ENCODE results near the gene PDAP1. TPM values are rescaled to one million over a fixed set of nuclear protein-coding genes. Genes with fewer than 3 reads are reported as not detected.
A peak's percentile ranks its signal among the peaks of the same experiment; 100 is the strongest.

PDAP1 gene
- total and polyA plus RNA-seq, 2 of the 13 experiments (the other 11 are each of a cell fraction or from before 2014, with no cell fraction given): 13.0 to 100 TPM

DNA sequence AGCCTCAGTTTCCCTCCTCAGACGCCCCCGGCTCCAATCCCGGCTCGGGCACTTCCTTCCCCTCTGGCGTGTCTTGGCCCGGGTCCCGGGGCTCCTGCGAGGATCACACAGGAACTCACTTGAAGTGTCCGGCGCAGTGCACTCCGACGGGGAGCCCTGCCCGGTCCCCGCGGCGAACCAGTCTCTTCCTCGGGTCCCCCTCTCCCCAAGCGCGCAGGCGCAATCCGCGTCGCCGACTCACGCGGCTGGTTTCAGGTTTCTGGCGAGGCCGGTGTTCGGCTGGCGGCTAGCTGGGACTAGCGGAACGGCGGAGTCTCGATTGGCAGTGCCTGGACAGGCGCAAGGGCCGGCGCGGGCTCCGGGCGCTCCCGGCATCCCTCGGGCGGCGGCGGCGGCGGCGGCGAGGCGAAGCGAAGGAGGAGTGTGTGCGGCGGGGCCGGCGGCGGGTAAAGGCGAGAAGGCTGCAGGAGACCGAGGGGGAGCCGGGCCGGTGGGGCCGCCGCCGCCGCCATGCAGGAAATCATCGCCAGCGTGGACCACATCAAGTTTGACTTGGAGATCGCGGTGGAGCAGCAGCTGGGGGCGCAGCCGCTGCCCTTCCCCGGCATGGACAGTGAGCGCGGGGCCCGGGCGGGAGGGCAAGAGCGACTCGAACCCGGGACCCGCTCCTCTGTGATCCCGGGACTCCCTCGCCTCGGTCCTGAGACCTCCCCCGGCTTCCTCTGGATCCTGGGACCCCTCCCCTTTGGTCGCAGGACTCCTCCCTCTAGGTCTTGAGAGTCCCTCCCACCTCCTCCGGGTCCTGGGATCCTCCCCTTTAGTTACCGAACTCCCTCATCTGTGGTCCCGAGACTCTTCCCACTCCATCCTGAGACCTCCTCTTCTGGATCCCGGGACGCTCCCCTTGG, 30.4 kb upstream of the PDAP1 start, which contains the start of the genes CPSF4 and PTCD1 (continued):
- TF ChIP-seq, protein P1, sequence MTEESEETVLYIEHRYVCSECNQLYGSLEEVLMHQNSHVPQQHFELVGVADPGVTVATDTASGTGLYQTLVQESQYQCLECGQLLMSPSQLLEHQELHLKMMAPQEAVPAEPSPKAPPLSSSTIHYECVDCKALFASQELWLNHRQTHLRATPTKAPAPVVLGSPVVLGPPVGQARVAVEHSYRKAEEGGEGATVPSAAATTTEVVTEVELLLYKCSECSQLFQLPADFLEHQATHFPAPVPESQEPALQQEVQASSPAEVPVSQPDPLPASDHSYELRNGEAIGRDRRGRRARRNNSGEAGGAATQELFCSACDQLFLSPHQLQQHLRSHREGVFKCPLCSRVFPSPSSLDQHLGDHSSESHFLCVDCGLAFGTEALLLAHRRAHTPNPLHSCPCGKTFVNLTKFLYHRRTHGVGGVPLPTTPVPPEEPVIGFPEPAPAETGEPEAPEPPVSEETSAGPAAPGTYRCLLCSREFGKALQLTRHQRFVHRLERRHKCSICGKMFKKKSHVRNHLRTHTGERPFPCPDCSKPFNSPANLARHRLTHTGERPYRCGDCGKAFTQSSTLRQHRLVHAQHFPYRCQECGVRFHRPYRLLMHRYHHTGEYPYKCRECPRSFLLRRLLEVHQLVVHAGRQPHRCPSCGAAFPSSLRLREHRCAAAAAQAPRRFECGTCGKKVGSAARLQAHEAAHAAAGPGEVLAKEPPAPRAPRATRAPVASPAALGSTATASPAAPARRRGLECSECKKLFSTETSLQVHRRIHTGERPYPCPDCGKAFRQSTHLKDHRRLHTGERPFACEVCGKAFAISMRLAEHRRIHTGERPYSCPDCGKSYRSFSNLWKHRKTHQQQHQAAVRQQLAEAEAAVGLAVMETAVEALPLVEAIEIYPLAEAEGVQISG (CRISPR knock-in tag; IDR thresholded peaks at IDR 0.05): peak; percentile 96
- TF ChIP-seq POLR2AphosphoS2 (IDR thresholded peaks at IDR 0.05; ENCODE audit: low read depth, low read length) (peak; percentile 97), ZBTB42 (CRISPR knock-in tag; IDR thresholded peaks at IDR 0.05) (0 out of 2 replicates have a peak, but pooled peaks have one; percentile 65), KAT7 (CRISPR knock-in tag; IDR thresholded peaks at IDR 0.05; ENCODE audit: borderline replicate concordance) (peak; percentile 86; the same call in 1 of the 2 replicates), HNRNPLL (IDR thresholded peaks at IDR 0.05; ENCODE audit: low read depth, low read length, poor library complexity, severe bottlenecking) (peak; percentile 80), CEBPG (CRISPR knock-in tag; IDR thresholded peaks at IDR 0.05) (peak; percentile 47), NFYB (CRISPR knock-in tag; IDR thresholded peaks at IDR 0.05) (no peak), ZFP82 (CRISPR knock-in tag; IDR thresholded peaks at IDR 0.05; ENCODE audit: borderline replicate concordance) (no peak), MEIS1 (CRISPR knock-in tag; IDR thresholded peaks at IDR 0.05; ENCODE audit: borderline replicate concordance) (0 out of 2 replicates have a peak, but pooled peaks have one; percentile 27), THRA (CRISPR knock-in tag; IDR thresholded peaks at IDR 0.05; ENCODE audit: borderline replicate concordance) (no peak), DNMT3B (CRISPR knock-in tag; conservative IDR thresholded peaks at IDR 0.05) (no peak), REPIN1 (CRISPR knock-in tag; IDR thresholded peaks at IDR 0.05; ENCODE audit: borderline replicate concordance, low read depth) (peak; percentile 90), ZNF770 (CRISPR knock-in tag; IDR thresholded peaks at IDR 0.05) (peak; percentile 83), ARID2 (CRISPR knock-in tag; IDR thresholded peaks at IDR 0.05; ENCODE audit: borderline replicate concordance) (0 out of 2 replicates have a peak, but pooled peaks have one; percentile 18), RXRB (CRISPR knock-in tag; IDR thresholded peaks at IDR 0.05; ENCODE audit: borderline replicate concordance) (peak; percentile 65), GMEB2 (CRISPR knock-in tag; IDR thresholded peaks at IDR 0.05; ENCODE audit: low read depth) (peak; percentile 87), ZNF207 (IDR thresholded peaks at IDR 0.05; ENCODE audit: borderline replicate concordance) (no peak), ZNF33B (CRISPR knock-in tag; IDR thresholded peaks at IDR 0.05) (no peak), TBX2 (CRISPR knock-in tag; IDR thresholded peaks at IDR 0.05; ENCODE audit: borderline replicate concordance) (peak; percentile 87), DNMT1 (CRISPR knock-in tag; IDR thresholded peaks at IDR 0.05) (peak; percentile 62; the same call in 1 of the 2 replicates), ZNF713 (CRISPR knock-in tag; IDR thresholded peaks at IDR 0.05) (no peak), NFYC (CRISPR knock-in tag; IDR thresholded peaks at IDR 0.05) (0 out of 2 replicates have a peak, but pooled peaks have one; percentile 29)
